Chondrocyte (in vitro differentiated cells): ENCODE results near the gene OR6J1. TPM values are rescaled to one million over a fixed set of nuclear protein-coding genes. Genes with fewer than 3 reads are reported as not detected.
"Not testable (repeated sequence)": the region's sequence is repeated elsewhere in the genome, so short reads cannot be mapped to it uniquely, and the experiment has no call there.

Source experiments
- DNase-seq: peaks from one replicate; pipeline ENCODE4 v3.0.0; 2021; ENCODE audit warnings: mixed read lengths, low spot score
- H3K27ac Mint-ChIP-seq: one replicate; pipeline ENCODE4 v1.8.0; 2021; ENCODE audit warnings: mild to moderate bottlenecking, moderate library complexity, mixed read lengths; ENCODE audit not compliant: unreplicated experiment
- H3K27me3 Mint-ChIP-seq: 2 replicates; pipeline ENCODE4 v1.8.0; 2021; ENCODE audit warnings: low read depth, mixed read lengths
- H3K36me3 Mint-ChIP-seq: 2 replicates; pipeline ENCODE4 v1.8.0; 2021; ENCODE audit warnings: low read depth, mixed read lengths
- H3K4me1 Mint-ChIP-seq: 2 replicates; pipeline ENCODE4 v1.8.0; 2021; ENCODE audit warnings: low read depth, mild to moderate bottlenecking, mixed read lengths
- H3K4me3 Mint-ChIP-seq: one replicate; pipeline ENCODE4 v1.8.0; 2021; ENCODE audit warnings: mild to moderate bottlenecking, moderate library complexity, mixed read lengths; ENCODE audit not compliant: unreplicated experiment
- H3K9me3 Mint-ChIP-seq: 2 replicates; pipeline ENCODE4 v1.8.0; 2021; ENCODE audit warnings: low read depth, mixed read lengths
- CTCF ChIP-seq: fragments of 200-600 bp; sonication (generic); IDR thresholded peaks from 2 replicates; pipeline ENCODE4 v1.5.0; 2021; ENCODE audit warnings: antibody characterized with exemption, mild to moderate bottlenecking, moderate library complexity
- long read RNA-seq: library from polyadenylated mRNA; stranded (forward); transcript quantifications from one replicate; pipeline ENCODE4 v2.0.0, GENCODE V29; 2021
- total RNA-seq: library from RNA; stranded (reverse); gene quantifications from 3 replicates; pipeline ENCODE4 v1.2.1, GENCODE V29; 2021

OR6J1 gene
- not detected in 3 replicates for total RNA-seq
- long read RNA-seq = 0 reads

GRCh38 chr14:22644305-22644635 lies at the start of gene OR6J1:
OR6J1 (minus strand) TSS chr14:22644352; CDS start chr14:22634811, 9,541 bp downstream.
- Mint-ChIP-seq H3K27me3 (no peaks in the 10 kb centered on the region), H3K27ac (peak within 1 kb of the TSS; percentile 68), H3K36me3 (no peaks in the 10 kb centered on the region), H3K4me3 (no peak within 1 kb of the TSS), H3K9me3 (no peaks in the 10 kb centered on the region), H3K4me1 (peaks cover 46% of the 10 kb centered on the region)
- TF ChIP-seq CTCF = no peak
- no peak for DNase-seq

- Mint-ChIP-seq H3K27ac (no peak overlapping the region), H3K36me3 (peaks cover 3% of the 10 kb centered on the region), H3K4me1 (peaks cover 27% of the 10 kb centered on the region), H3K4me3 (no peak overlapping the region), H3K27me3 (no peaks in the 10 kb centered on the region), H3K9me3 (peaks cover 22% of the 10 kb centered on the region)
- TF ChIP-seq CTCF = no peak
- no peak for DNase-seq
Observed at GRCh38 chr14:22692194-22692593, 48.0 kb upstream of the OR6J1 start.

GRCh38 chr14:22691171-22691570 lies 47.0 kb upstream of the OR6J1 start:
- Mint-ChIP-seq H3K4me3 (no peak overlapping the region), H3K27ac (peak overlapping the region; percentile 87), H3K4me1 (peaks cover 30% of the 10 kb centered on the region), H3K36me3 (peaks cover 4% of the 10 kb centered on the region), H3K27me3 (no peaks in the 10 kb centered on the region), H3K9me3 (peaks cover 23% of the 10 kb centered on the region)
- TF ChIP-seq CTCF = no peak
- DNase-seq = no peak

- TF ChIP-seq CTCF = no peak
- Mint-ChIP-seq H3K27me3 (no peaks in the 10 kb centered on the region), H3K4me3 (no peak overlapping the region), H3K4me1 (peaks cover 41% of the 10 kb centered on the region), H3K36me3 (peaks cover 4% of the 10 kb centered on the region), H3K9me3 (peaks cover 23% of the 10 kb centered on the region), H3K27ac (peak overlapping the region; percentile 58)
- DNase-seq = no peak
Observed at GRCh38 chr14:22689199-22689598, 45.0 kb upstream of the OR6J1 start.

- not testable (repeated sequence) for H3K27ac Mint-ChIP-seq, DNase-seq, H3K27me3 Mint-ChIP-seq, H3K36me3 Mint-ChIP-seq, H3K4me3 Mint-ChIP-seq
- Mint-ChIP-seq H3K9me3 (peaks cover 16% of the 10 kb centered on the region), H3K4me1 (peaks cover 41% of the 10 kb centered on the region)
Observed at GRCh38 chr14:22687969-22688368, 43.8 kb upstream of the OR6J1 start.

GRCh38 chr14:22686176-22686611 lies 42.0 kb upstream of the OR6J1 start:
- H3K4me1 Mint-ChIP-seq = peaks cover 33% of the 10 kb centered on the region
- not testable (repeated sequence) for H3K27me3 Mint-ChIP-seq, H3K36me3 Mint-ChIP-seq, H3K27ac Mint-ChIP-seq, DNase-seq, H3K4me3 Mint-ChIP-seq
- peaks cover 11% of the 10 kb centered on the region for H3K9me3 Mint-ChIP-seq
